IMR-90 (cell line): ENCODE results near the gene DCLK1. TPM values are rescaled to one million over a fixed set of nuclear protein-coding genes. Genes with fewer than 3 reads are reported as not detected.

Source experiments
- ATAC-seq: fragments of 200-7000 bp; cut with Tn5 transposase; 2 replicates; pipeline ENCODE4 v1.9.1; 2020; ENCODE audit warnings: low read depth, mild to moderate bottlenecking, moderate library complexity
- BruUV-seq: library from RNA; stranded (reverse); fragments of 400-500 nt; replicated peaks from 2 replicates; lab custom pipeline; 2021; lab: Mats Ljungman, UMichigan
- CTCF ChIA-PET: fragments of 300-600 bp; formaldehyde crosslinking; extraction: SDS; loops from one replicate; lab custom pipeline; 2021; ENCODE audit warnings: antibody characterized with exemption; lab: Yijun Ruan, JAX
- POLR2A ChIA-PET: fragments of 300-600 bp; sonication (Branson Sonifier 250); formaldehyde crosslinking; loops from one replicate; lab custom pipeline; 2022; ENCODE audit warnings: antibody characterized with exemption; ENCODE audit not compliant: unreplicated experiment; lab: Charles Lee
- DNase-seq: peaks from one replicate; pipeline ENCODE4 v3.0.0; 2013
- H2AFZ ChIP-seq: replicated peaks from 2 replicates; pipeline ENCODE3; 2013; ENCODE audit warnings: low read length, mild to moderate bottlenecking; ENCODE audit not compliant: poor library complexity
- H2AK5ac ChIP-seq: 2 replicates; pipeline ENCODE4 v1.6.1; 2013; ENCODE audit warnings: low read depth, low read length, inconsistent platforms
- H2AK9ac ChIP-seq: replicated peaks from 2 replicates; pipeline ENCODE3; 2013; ENCODE audit warnings: mild to moderate bottlenecking, low read depth, low read length, moderate library complexity; ENCODE audit not compliant: poor library complexity
- H2BK120ac ChIP-seq: 2 replicates; pipeline ENCODE4 v1.6.1; 2013; ENCODE audit warnings: low read depth, low read length, inconsistent platforms
- H2BK15ac ChIP-seq: 3 replicates; pipeline ENCODE4 v1.6.1; 2013; ENCODE audit warnings: low read depth, low read length, inconsistent platforms
- H2BK20ac ChIP-seq: 2 replicates; pipeline ENCODE4 v1.6.1; 2013; ENCODE audit warnings: low read depth, mild to moderate bottlenecking, inconsistent platforms, low read length, moderate library complexity
- H2BK5ac ChIP-seq: 2 replicates; pipeline ENCODE4 v1.6.1; 2013; ENCODE audit warnings: mild to moderate bottlenecking, low read depth, low read length, inconsistent platforms; ENCODE audit not compliant: poor library complexity, severe bottlenecking
- H3K14ac ChIP-seq: replicated peaks from 2 replicates; pipeline ENCODE4 v1.6.1; 2013; ENCODE audit warnings: low read depth, low read length, inconsistent platforms
- H3K18ac ChIP-seq: 2 replicates; pipeline ENCODE4 v1.6.1; 2013; ENCODE audit warnings: low read depth, low read length, control low read depth
- H3K23ac ChIP-seq: 2 replicates; pipeline ENCODE4 v1.6.1; 2013; ENCODE audit warnings: low read depth, low read length, inconsistent platforms
- H3K27ac ChIP-seq: 2 replicates; pipeline ENCODE4 v1.5.1; 2013; ENCODE audit warnings: mild to moderate bottlenecking, control low read depth, low read length; ENCODE audit not compliant: insufficient read depth
- H3K27me3 ChIP-seq: 2 replicates; pipeline ENCODE4 v1.6.1; 2013; ENCODE audit warnings: low read length; ENCODE audit not compliant: control insufficient read depth, insufficient read depth
- H3K36me3 ChIP-seq: 2 replicates; pipeline ENCODE4 v1.6.1; 2013; ENCODE audit warnings: low read length, mixed read lengths; ENCODE audit not compliant: control insufficient read depth, insufficient read depth
- H3K4ac ChIP-seq: 2 replicates; pipeline ENCODE4 v1.6.1; 2013; ENCODE audit warnings: low read depth, low read length, inconsistent platforms
- H3K4me1 ChIP-seq: 2 replicates; pipeline ENCODE4 v1.6.1; 2013; ENCODE audit warnings: low read length, mixed read lengths; ENCODE audit not compliant: control insufficient read depth, insufficient read depth
- H3K4me2 ChIP-seq: 2 replicates; pipeline ENCODE4 v1.6.1; 2013; ENCODE audit warnings: low read depth, mild to moderate bottlenecking, control low read depth, low read length, moderate library complexity
- H3K4me3 ChIP-seq: 2 replicates; pipeline ENCODE4 v1.5.1; 2013; ENCODE audit warnings: low read depth, mild to moderate bottlenecking, control low read depth, low read length, moderate library complexity; ENCODE audit not compliant: insufficient read depth
- H3K56ac ChIP-seq: 2 replicates; pipeline ENCODE4 v1.6.1; 2013; ENCODE audit warnings: low read length, inconsistent platforms; ENCODE audit not compliant: insufficient read depth; ENCODE audit errors: extremely low read depth
- H3K79me1 ChIP-seq, 2 experiments: 2 replicates each; pipeline ENCODE4 v1.6.1; 2013; ENCODE audit warnings: low read length in 2 of 2, inconsistent platforms in 1 of 2, low read depth in 1 of 2
- H3K9ac ChIP-seq: 2 replicates; pipeline ENCODE4 v1.6.1; 2013; ENCODE audit warnings: low read depth, low read length, control low read depth
- H3K9me1 ChIP-seq: 2 replicates; pipeline ENCODE4 v1.6.1; 2013; ENCODE audit warnings: low read length, inconsistent platforms; ENCODE audit not compliant: insufficient read depth
- H3K9me3 ChIP-seq: 2 replicates; pipeline ENCODE4 v1.6.1; 2013; ENCODE audit warnings: low read length; ENCODE audit not compliant: control insufficient read depth, insufficient read depth
- H4K20me1 ChIP-seq: 2 replicates; pipeline ENCODE4 v1.6.1; 2013; ENCODE audit warnings: low read length, inconsistent platforms; ENCODE audit not compliant: insufficient read depth
- H4K5ac ChIP-seq: 2 replicates; pipeline ENCODE4 v1.6.1; 2013; ENCODE audit warnings: mild to moderate bottlenecking, low read depth, low read length, control low read depth
- H4K8ac ChIP-seq, 2 experiments: 2 replicates each; pipeline ENCODE4 v1.6.1; 2013; ENCODE audit warnings: low read depth in 2 of 2, low read length in 2 of 2, control low read depth in 1 of 2, inconsistent platforms in 1 of 2
- H4K91ac ChIP-seq: 2 replicates; pipeline ENCODE4 v1.6.1; 2013; ENCODE audit warnings: low read depth, low read length, inconsistent platforms; ENCODE audit not compliant: insufficient read depth
- BHLHE40 ChIP-seq: fragments of 150-350 bp; IDR thresholded peaks from 2 replicates; pipeline ENCODE4 v1.6.1; 2016; ENCODE audit warnings: mild to moderate bottlenecking, low read depth, low read length
- CHD1 ChIP-seq: IDR thresholded peaks from 2 replicates; pipeline ENCODE4 v1.6.1; 2012; ENCODE audit warnings: low read depth, low read length, improper control_type of control experiment
- FOS ChIP-seq: fragments of 150-350 bp; IDR thresholded peaks from 2 replicates; pipeline ENCODE4 v1.6.1; 2016; ENCODE audit warnings: low read depth, low read length
- MAFK ChIP-seq: IDR thresholded peaks from 2 replicates; pipeline ENCODE4 v1.6.1; 2012; ENCODE audit warnings: low read depth, low read length, improper control_type of control experiment
- MXI1 ChIP-seq: IDR thresholded peaks from 2 replicates; pipeline ENCODE4 v1.6.1; 2012; ENCODE audit warnings: low read depth, mild to moderate bottlenecking, low read length, moderate library complexity, borderline replicate concordance
- NFE2L2 ChIP-seq: fragments of 150-350 bp; IDR thresholded peaks from 2 replicates; pipeline ENCODE4 v1.6.1; 2016; ENCODE audit warnings: low read depth, mild to moderate bottlenecking, low read length
- POLR2A ChIP-seq: IDR thresholded peaks from 2 replicates; pipeline ENCODE4 v1.6.1; 2012; ENCODE audit warnings: mild to moderate bottlenecking, low read depth, low read length
- RAD21 ChIP-seq: IDR thresholded peaks from 2 replicates; pipeline ENCODE4 v1.6.1; 2012; ENCODE audit warnings: low read length, improper control_type of control experiment
- RCOR1 ChIP-seq: IDR thresholded peaks from 2 replicates; pipeline ENCODE4 v1.6.1; 2012; ENCODE audit warnings: mild to moderate bottlenecking, low read length, improper control_type of control experiment; ENCODE audit not compliant: insufficient replicate concordance
- RFX5 ChIP-seq: IDR thresholded peaks from 2 replicates; pipeline ENCODE4 v1.8.0; 2012; ENCODE audit warnings: low read depth, mild to moderate bottlenecking, low read length, moderate library complexity
- SMC3 ChIP-seq: fragments of 150-350 bp; IDR thresholded peaks from 2 replicates; pipeline ENCODE4 v1.6.1; 2016; ENCODE audit warnings: low read depth, mild to moderate bottlenecking, antibody characterized with exemption, low read length, moderate library complexity
- WGBS, 2 experiments: methylation state at CpG; one replicate each; pipeline versions ENCODE4 v1.1.5 to v1.1.7; 2013; ENCODE audit warnings: missing lambda C conversion rate in 2 of 2; ENCODE audit not compliant: insufficient read length in 1 of 2; ENCODE audit errors: extremely low coverage in 2 of 2; 5-methylcytosine and 5-hydroxymethylcytosine counted together
- dilution Hi-C: fragments of 300-500 bp; cut with HindIII; formaldehyde crosslinking; loops from one replicate; pipeline ENCODE4 v1.14.3; 2018; ENCODE audit warnings: low sequenced_read_pairs; ENCODE audit not compliant: unreplicated experiment
- in situ Hi-C: fragments of 300-500 bp; cut with MboI; formaldehyde crosslinking; loops from 3 replicates; pipeline ENCODE4 v1.14.3; 2019; ENCODE audit warnings: low sequenced_read_pairs, inconsistent platforms, mixed read lengths
- intact Hi-C: fragments of 100-400 bp; cut with micrococcal nuclease; formaldehyde crosslinking; loops from 2 replicates; pipeline ENCODE4 v1.10.0; 2022
- polyA plus RNA-seq, 3 experiments: library from polyadenylated mRNA; depleted of rRNA; stranded (reverse); fragments of >200 nt; gene quantifications; 2 replicates each; pipeline ENCODE4 v1.2.3, GENCODE V29; 2012; ENCODE audit warnings: low replicate concordance in 1 of 3
- total RNA-seq: library from RNA; depleted of rRNA; stranded (reverse); fragments of >200 nt; gene quantifications from 2 replicates; pipeline ENCODE4 v1.2.3, GENCODE V29; 2012
- TF ChIP-seq, protein P1 (sequence below): conservative IDR thresholded peaks from 2 replicates; pipeline ENCODE4 v1.5.1; 2012; ENCODE audit warnings: mild to moderate bottlenecking, low read depth, low read length, improper control_type of control experiment
- TF ChIP-seq, protein P2 (sequence below): fragments of 150-350 bp; IDR thresholded peaks from 2 replicates; pipeline ENCODE4 v1.6.1; 2016; ENCODE audit warnings: low read depth, mild to moderate bottlenecking, low read length, moderate library complexity, borderline replicate concordance

DCLK1 gene
- total and polyA plus RNA-seq, 2 of the 4 experiments (the other 2 are of a cell fraction): under 0.01 to 0.02 TPM

DNA sequence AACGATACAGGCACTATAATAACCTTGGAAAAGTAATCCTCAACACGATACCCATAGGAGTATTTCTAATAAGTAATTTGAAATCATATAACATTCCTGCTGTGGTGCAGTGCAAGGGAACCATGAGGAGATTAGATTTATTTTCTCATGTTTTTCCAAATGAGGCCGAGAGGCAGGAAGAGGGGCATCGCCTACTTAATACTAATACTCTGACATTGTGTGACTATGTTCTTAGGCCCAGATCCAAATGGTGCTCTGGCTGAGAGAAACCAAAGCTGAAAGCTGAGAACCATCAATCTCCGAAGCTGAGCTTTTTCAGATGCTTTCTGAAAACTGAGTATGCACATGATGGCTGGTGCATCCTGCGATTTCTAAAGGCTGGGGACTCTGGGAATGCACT lies 406.7 kb downstream of the DCLK1 start:
- H2BK120ac ChIP-seq: 0 out of 2 replicates have a peak overlapping the region, but pooled peaks have one; percentile 14
- DNase-seq (no peak), ATAC-seq (no peak)
- no peaks in the 10 kb centered on the region; the same call in 1 of the 2 replicates for H3K9me1 ChIP-seq
- H3K9ac ChIP-seq: no peak overlapping the region
- CTCF ChIA-PET: interaction anchor here (2.4 to 3.3 kb wide), 2 partner anchors 65 to 93 kb away, joined by 11 to 25 read pairs; no protein-coding TSS in a partner anchor
- H3K9me3 ChIP-seq: no peaks in the 10 kb centered on the region
- H3K56ac ChIP-seq: no peak overlapping the region
- WGBS, 2 experiments: 25% methylated on average over 1 of the region's 6 CpGs; no CpG with 5 or more reads in 1 of the 2 experiments
- BruUV-seq: no TSS peak
- H3K18ac ChIP-seq: peak overlapping the region; percentile 12; the same call in 1 of the 2 replicates
- H2BK5ac ChIP-seq: no peak overlapping the region
- H3K27ac ChIP-seq: no peak overlapping the region
- H2AK5ac ChIP-seq: no peak overlapping the region
- no peaks in the 10 kb centered on the region for H4K20me1 ChIP-seq
- no peak overlapping the region for H3K4ac ChIP-seq
- no peak overlapping the region for H2AK9ac ChIP-seq
- H2BK15ac ChIP-seq: no peak overlapping the region
- H3K4me3 ChIP-seq: no peak overlapping the region
- H2BK20ac ChIP-seq: peak overlapping the region; percentile 51; the same call in 1 of the 2 replicates
- no peak overlapping the region for H3K14ac ChIP-seq
- H4K91ac ChIP-seq: no peak overlapping the region
- intact Hi-C loops: loop anchor here (1.0 to 10.0 kb wide), 3 partner anchors 65 to 517 kb away; partner anchors contain the start of gene MAB21L1
- dilution Hi-C loops: no loop called here
- no peak overlapping the region for H3K4me2 ChIP-seq
- no peak overlapping the region for H4K8ac ChIP-seq
- in situ Hi-C loops: loop anchor here (10.0 kb wide), 1 partner anchor 230 kb away; no protein-coding TSS in a partner anchor
- H3K36me3 ChIP-seq: no peaks in the 10 kb centered on the region
- H3K4me1 ChIP-seq: peaks cover 8% of the 10 kb centered on the region
- no peak overlapping the region for H4K5ac ChIP-seq
- H3K23ac ChIP-seq: no peak overlapping the region
- no peaks in the 10 kb centered on the region for H3K79me1 ChIP-seq
- H3K27me3 ChIP-seq: no peaks in the 10 kb centered on the region
- TF ChIP-seq RCOR1 (no peak), CHD1 (no peak), NFE2L2 (no peak), RAD21 (no peak), SMC3 (no peak), FOS (no peak), MXI1 (no peak), MAFK (no peak), RFX5 (no peak), POLR2A (no peak), BHLHE40 (no peak)
- TF ChIP-seq, protein P1, sequence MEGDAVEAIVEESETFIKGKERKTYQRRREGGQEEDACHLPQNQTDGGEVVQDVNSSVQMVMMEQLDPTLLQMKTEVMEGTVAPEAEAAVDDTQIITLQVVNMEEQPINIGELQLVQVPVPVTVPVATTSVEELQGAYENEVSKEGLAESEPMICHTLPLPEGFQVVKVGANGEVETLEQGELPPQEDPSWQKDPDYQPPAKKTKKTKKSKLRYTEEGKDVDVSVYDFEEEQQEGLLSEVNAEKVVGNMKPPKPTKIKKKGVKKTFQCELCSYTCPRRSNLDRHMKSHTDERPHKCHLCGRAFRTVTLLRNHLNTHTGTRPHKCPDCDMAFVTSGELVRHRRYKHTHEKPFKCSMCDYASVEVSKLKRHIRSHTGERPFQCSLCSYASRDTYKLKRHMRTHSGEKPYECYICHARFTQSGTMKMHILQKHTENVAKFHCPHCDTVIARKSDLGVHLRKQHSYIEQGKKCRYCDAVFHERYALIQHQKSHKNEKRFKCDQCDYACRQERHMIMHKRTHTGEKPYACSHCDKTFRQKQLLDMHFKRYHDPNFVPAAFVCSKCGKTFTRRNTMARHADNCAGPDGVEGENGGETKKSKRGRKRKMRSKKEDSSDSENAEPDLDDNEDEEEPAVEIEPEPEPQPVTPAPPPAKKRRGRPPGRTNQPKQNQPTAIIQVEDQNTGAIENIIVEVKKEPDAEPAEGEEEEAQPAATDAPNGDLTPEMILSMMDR: no peak
- TF ChIP-seq, protein P2, sequence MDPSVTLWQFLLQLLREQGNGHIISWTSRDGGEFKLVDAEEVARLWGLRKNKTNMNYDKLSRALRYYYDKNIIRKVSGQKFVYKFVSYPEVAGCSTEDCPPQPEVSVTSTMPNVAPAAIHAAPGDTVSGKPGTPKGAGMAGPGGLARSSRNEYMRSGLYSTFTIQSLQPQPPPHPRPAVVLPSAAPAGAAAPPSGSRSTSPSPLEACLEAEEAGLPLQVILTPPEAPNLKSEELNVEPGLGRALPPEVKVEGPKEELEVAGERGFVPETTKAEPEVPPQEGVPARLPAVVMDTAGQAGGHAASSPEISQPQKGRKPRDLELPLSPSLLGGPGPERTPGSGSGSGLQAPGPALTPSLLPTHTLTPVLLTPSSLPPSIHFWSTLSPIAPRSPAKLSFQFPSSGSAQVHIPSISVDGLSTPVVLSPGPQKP: no peak
- POLR2A ChIA-PET: no interaction called here
- H2AFZ ChIP-seq: no peak overlapping the region
